GM13977 (cell line): Measurements from ENCODE around the gene CARMIL1.

ENCODE experiments used
- DNase-seq: peaks from one replicate; pipeline ENCODE4 v3.0.0; 2012; ENCODE audit warnings: low spot score
- CTCF ChIP-seq: IDR thresholded peaks from 2 replicates; pipeline ENCODE4 v1.5.1; 2012; ENCODE audit warnings: mild to moderate bottlenecking, control low read depth; ENCODE audit not compliant: insufficient read depth; ENCODE audit errors: extremely low read depth, missing control alignments
- in situ Hi-C: fragments of 300-500 bp; cut with MboI; formaldehyde crosslinking; loops from one replicate; pipeline ENCODE4 v1.12.0; 2022; ENCODE audit warnings: low sequenced_read_pairs, low pct_unique_long_range_greater_than_20kb, mixed read lengths, inconsistent platforms; ENCODE audit not compliant: unreplicated experiment

The CARMIL1 gene

GRCh38 chr6:25542984-25543910, 264.1 kb downstream of the CARMIL1 start:
- no peak for DNase-seq
- in situ Hi-C loops = no loop called here
- TF ChIP-seq CTCF = no peak

GRCh38 chr6:25544833-25545232, 265.7 kb downstream of the CARMIL1 start:
- DNase-seq = no peak
- TF ChIP-seq CTCF = no peak
- in situ Hi-C loops = no loop called here

GRCh38 chr6:25547797-25548196, 268.6 kb downstream of the CARMIL1 start:
- DNase-seq = no peak
- TF ChIP-seq CTCF = no peak
- in situ Hi-C loops = no loop called here

- in situ Hi-C loops = no loop called here
- no peak for DNase-seq
- TF ChIP-seq CTCF = no peak
Observed at GRCh38 chr6:25548451-25548850, 269.3 kb downstream of the CARMIL1 start.

GRCh38 chr6:25550631-25551030, 271.5 kb downstream of the CARMIL1 start:
- in situ Hi-C loops = no loop called here
- TF ChIP-seq CTCF = no peak
- no peak for DNase-seq

GRCh38 chr6:25553502-25553901, 274.3 kb downstream of the CARMIL1 start:
- no peak for TF ChIP-seq CTCF
- in situ Hi-C loops = no loop called here
- DNase-seq = no peak
